K562 (cell line): Measurements from ENCODE around the gene PINK1. TPM values are rescaled to one million over a fixed set of nuclear protein-coding genes. Genes with fewer than 3 reads are reported as not detected.

Experiments used
- ATAC-seq: fragments of 200-7000 bp; cut with Tn5 transposase; 3 replicates; pipeline ENCODE4 v1.9.1; 2020; ENCODE audit warnings: moderate library complexity
- BruUV-seq: library from RNA; stranded (reverse); fragments of 400-500 nt; replicated peaks from 2 replicates; lab custom pipeline; 2021; lab: Mats Ljungman, UMichigan
- CTCF ChIA-PET: fragments of 300-600 bp; formaldehyde crosslinking; extraction: SDS; loops from one replicate; lab custom pipeline; 2021; ENCODE audit warnings: low intra/inter-chr PET ratio; lab: Yijun Ruan, JAX
- POLR2A ChIA-PET: fragments of 300-600, 350-650 bp; sonication (Branson Sonifier 250); formaldehyde crosslinking; extraction: SDS; loops from one replicate; lab custom pipeline; 2021; ENCODE audit warnings: antibody characterized with exemption, inconsistent platforms; lab: Yijun Ruan, JAX
- DNase-seq, 4 experiments: peaks; one replicate each; pipeline versions ENCODE4 v3.0.0 to v3.0.0-alpha.2; 2011 to 2018; ENCODE audit warnings: low spot score in 3 of 4, mixed read lengths in 3 of 4; ENCODE audit errors: extremely low read depth in 1 of 4
- FAIRE-seq: peaks from 2 replicates; lab custom pipeline; 2011; peaks lifted over from hg19 to GRCh38; lab: Jason Lieb, UNC
- H2AFZ ChIP-seq: 2 replicates; pipeline ENCODE4 v1.6.0; 2011; ENCODE audit warnings: low read depth, low read length, control low read depth, inconsistent platforms
- H3K27ac ChIP-seq: fragments of 200-600 bp; 3 replicates; pipeline ENCODE4 v1.8.0; 2011; ENCODE audit warnings: low read depth, mild to moderate bottlenecking, control low read depth, inconsistent platforms, low read length, moderate library complexity, mixed read lengths; ENCODE audit errors: extremely low read depth
- H3K27me3 ChIP-seq, 2 experiments: fragments of 300-600 bp in 1 of 2; 2 replicates in 1 of 2; 3 replicates in 1 of 2; pipeline versions ENCODE4 v1.6.0 to v1.8.0; 2011; ENCODE audit warnings: inconsistent platforms in 2 of 2, low read length in 2 of 2, mild to moderate bottlenecking in 1 of 2, mixed read lengths in 1 of 2, moderate library complexity in 1 of 2; ENCODE audit not compliant: control insufficient read depth in 2 of 2, insufficient read depth in 2 of 2
- H3K36me3 ChIP-seq: fragments of 300-600 bp; 3 replicates; pipeline ENCODE4 v1.8.0; 2011; ENCODE audit warnings: mild to moderate bottlenecking, low read length, inconsistent platforms; ENCODE audit not compliant: control insufficient read depth, insufficient read depth
- H3K4me1 ChIP-seq, 2 experiments: fragments of 200-600 bp in 1 of 2; replicated peaks in 1 of 2; 2 replicates in 1 of 2; 3 replicates in 1 of 2; pipeline versions ENCODE4 v1.5.1 to v1.8.0; 2011; ENCODE audit warnings: inconsistent platforms in 2 of 2, low read length in 2 of 2, mild to moderate bottlenecking in 1 of 2, mixed read lengths in 1 of 2, moderate library complexity in 1 of 2; ENCODE audit not compliant: control insufficient read depth in 2 of 2, insufficient read depth in 2 of 2
- H3K4me2 ChIP-seq: 2 replicates; pipeline ENCODE4 v1.6.1; 2011; ENCODE audit warnings: low read length, control low read depth, inconsistent platforms, mixed read lengths; ENCODE audit not compliant: insufficient read depth
- H3K4me3 ChIP-seq: fragments of 200-600 bp; sonication (generic), shearing (Covaris generic); 2 replicates; pipeline ENCODE4 v1.5.1; 2016; ENCODE audit warnings: control low read depth, inconsistent platforms
- H3K79me2 ChIP-seq: fragments of 200-600 bp; 3 replicates; pipeline ENCODE4 v1.8.0; 2011; ENCODE audit warnings: low read length, inconsistent platforms; ENCODE audit not compliant: control insufficient read depth, insufficient read depth
- H3K9ac ChIP-seq, 2 experiments: 2 replicates each; pipeline versions ENCODE4 v1.6.0 to v1.6.1; 2011; ENCODE audit warnings: low read depth in 2 of 2, low read length in 2 of 2, control low read depth in 1 of 2, inconsistent platforms in 1 of 2, mild to moderate bottlenecking in 1 of 2, mixed read lengths in 1 of 2; ENCODE audit not compliant: insufficient read depth in 1 of 2
- H3K9me1 ChIP-seq: one replicate; pipeline ENCODE4 v1.6.0; 2011; ENCODE audit warnings: inconsistent platforms, mild to moderate bottlenecking, low read length, moderate library complexity; ENCODE audit not compliant: control insufficient read depth, insufficient read depth
- H3K9me3 ChIP-seq: replicated peaks from 2 replicates; pipeline ENCODE4 v1.5.1; 2011; ENCODE audit warnings: low read depth, low read length, inconsistent platforms; ENCODE audit not compliant: control insufficient read depth, insufficient read depth
- H4K20me1 ChIP-seq: replicated peaks from 2 replicates; pipeline ENCODE4 v1.6.1; 2011; ENCODE audit warnings: low read length, inconsistent platforms, mixed read lengths; ENCODE audit not compliant: control insufficient read depth, insufficient read depth
- ARNT ChIP-seq, 2 experiments: fragments of 450-650 bp; IDR thresholded peaks; 2 replicates each; pipeline ENCODE4 v1.6.1; 2016; ENCODE audit warnings: mild to moderate bottlenecking in 1 of 2
- DDX20 ChIP-seq: fragments of 450-650 bp; IDR thresholded peaks from 2 replicates; pipeline ENCODE4 v1.6.1; 2016; ENCODE audit warnings: missing genetic modification characterization, low read depth, mild to moderate bottlenecking, missing compliant biosample characterization, moderate library complexity
- HLTF ChIP-seq: fragments of 450-650 bp; IDR thresholded peaks from 2 replicates; pipeline ENCODE4 v1.6.1; 2016
- HNRNPL ChIP-seq: fragments of 200-400 bp; formaldehyde crosslinking; IDR thresholded peaks from 2 replicates; pipeline ENCODE4 v1.6.1; 2017; ENCODE audit warnings: low read depth, mild to moderate bottlenecking, low read length
- MTA2 ChIP-seq: fragments of 450-650 bp; IDR thresholded peaks from 2 replicates; pipeline ENCODE4 v1.6.1; 2016; ENCODE audit warnings: low read depth
- PHF8 ChIP-seq: fragments of 200-600 bp; sonication (generic); IDR thresholded peaks from 2 replicates; pipeline ENCODE4 v1.6.1; 2012; ENCODE audit warnings: mixed run types, mild to moderate bottlenecking, inconsistent platforms, low read length, moderate library complexity, borderline replicate concordance
- POLR3A ChIP-seq: IDR thresholded peaks from 2 replicates; pipeline ENCODE4 v1.6.1; 2011; ENCODE audit warnings: borderline replicate concordance, mild to moderate bottlenecking, moderate library complexity; ENCODE audit not compliant: insufficient read length, insufficient read depth; ENCODE audit errors: extremely low read depth
- SIN3B ChIP-seq: fragments of 450-650 bp; IDR thresholded peaks from 2 replicates; pipeline ENCODE4 v1.6.1; 2017; ENCODE audit warnings: low read depth, mild to moderate bottlenecking, moderate library complexity
- TCF7 ChIP-seq: sonication (generic); IDR thresholded peaks from 2 replicates; pipeline ENCODE4 v1.6.1; 2016; ENCODE audit warnings: antibody characterized with exemption, borderline replicate concordance
- WGBS: fragments of 100-300 bp; shearing (Covaris generic); methylation state at CpG from one replicate; pipeline ENCODE4 v1.1.6; 2016; ENCODE audit warnings: low coverage, mixed read lengths; ENCODE audit not compliant: insufficient coverage; ENCODE audit errors: missing lambda C conversion rate; 5-methylcytosine and 5-hydroxymethylcytosine counted together
- in situ Hi-C: fragments of 300-500 bp; cut with MboI; formaldehyde crosslinking; loops from 4 replicates; pipeline ENCODE4 v1.15.0; 2018; ENCODE audit warnings: inconsistent platforms, mixed read lengths
- intact Hi-C: fragments of 100-400 bp; cut with micrococcal nuclease; formaldehyde crosslinking; loops from 2 replicates; pipeline ENCODE4 v1.14.2; 2022
- polyA plus RNA-seq, 8 experiments: library from polyadenylated mRNA; depleted of rRNA in 4 of 8; stranded (reverse) in 5 of 8; unstranded in 3 of 8; fragments of >200 nt; fragmentation: Nextera tagmentation in 2 of 8; fragmentation: Illumina TruSeq in 1 of 8; extraction: Ambion mirVana in 2 of 8; extraction: Trizol in 1 of 8; gene quantifications; 2 replicates each; pipeline versions ENCODE4 v1.2.1 to v1.2.3, GENCODE V29; 2011 to 2014; ENCODE audit warnings: inconsistent platforms in 1 of 8, missing spikeins in 1 of 8
- total RNA-seq, 7 experiments: library from RNA; depleted of rRNA in 6 of 7; stranded (reverse); fragments of >200 nt in 6 of 7; fragmentation: Illumina TruSeq in 2 of 7; extraction: Trizol in 2 of 7; gene quantifications; 2 replicates each; pipeline versions ENCODE4 v1.2.1 to v1.2.3, GENCODE V29; 2011 to 2021; ENCODE audit warnings: low replicate concordance in 1 of 7

The PINK1 gene
- total and polyA plus RNA-seq, 9 of the 15 experiments (the other 6 are each of a cell fraction or from before 2014, with no cell fraction given): 1.5 to 11.3 (median 6.8) TPM

GRCh38 chr1:20601129-20601825 lies 32.0 kb upstream of the PINK1 start (continued):
- TF ChIP-seq DDX20 (tag): no peak
- TF ChIP-seq ARNT (IDR thresholded peaks at IDR 0.05): no peak

DNA sequence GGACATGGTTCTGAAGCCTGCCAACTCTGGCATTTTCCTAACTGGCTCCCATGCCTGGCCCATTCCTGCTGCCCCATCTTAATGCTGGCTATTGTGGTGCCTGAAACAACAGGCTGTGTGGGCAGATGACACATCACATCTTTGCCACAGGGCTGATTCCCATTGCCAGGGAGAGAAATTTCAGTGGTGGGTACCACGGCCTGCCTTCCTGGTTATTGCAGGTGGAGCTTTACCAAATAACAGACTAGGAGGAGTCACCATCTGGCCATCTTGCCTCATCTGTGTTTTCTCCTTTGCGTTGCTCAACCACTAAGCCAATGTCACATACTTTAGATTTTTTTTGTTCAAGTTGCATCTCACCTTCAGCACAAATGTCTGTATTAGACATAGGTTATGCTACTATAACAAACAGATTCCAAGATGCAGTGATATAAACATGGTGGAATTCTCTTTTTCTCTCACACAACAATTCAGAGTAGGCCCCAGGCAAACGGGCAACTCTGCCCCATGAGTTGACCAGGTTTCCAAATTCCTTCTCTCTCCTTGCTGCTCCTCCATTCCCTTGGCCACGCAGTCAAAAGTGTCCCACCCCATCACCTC lies 30.3 kb upstream of the PINK1 start:
- H3K4me1 ChIP-seq: no peaks in the 10 kb centered on the region; a peak in 1 of 5 replicates
- intact Hi-C loops: no loop called here

More for the DNA sequence above, 30.3 kb upstream of the PINK1 start:
- ATAC-seq (no peak), DNase-seq (no peak), FAIRE-seq (no peak)
- no peak overlapping the region for H3K9ac ChIP-seq
- H3K27me3 ChIP-seq: peaks cover 13% of the 10 kb centered on the region in 2 experiments; a peak in 3 of 5 replicates
- H3K36me3 ChIP-seq: no peaks in the 10 kb centered on the region
- ChIA-PET CTCF (no interaction called here), POLR2A (no interaction called here)
- no peak overlapping the region for H3K4me2 ChIP-seq
- BruUV-seq: no TSS peak
- no peaks in the 10 kb centered on the region for H3K79me2 ChIP-seq
- 19% methylated on average over 4 of the region's 4 CpGs for WGBS
- TF ChIP-seq TCF7 (no peak), MTA2 (no peak), SIN3B (no peak), PHF8 (no peak), HLTF (no peak), HNRNPL (no peak), POLR3A (no peak)
- H2AFZ ChIP-seq: peak overlapping the region; percentile 51
- in situ Hi-C loops: no loop called here
- H3K9me3 ChIP-seq: no peaks in the 10 kb centered on the region
- H4K20me1 ChIP-seq: no peaks in the 10 kb centered on the region
- no peak overlapping the region for H3K4me3 ChIP-seq
- H3K9me1 ChIP-seq: no peaks in the 10 kb centered on the region
- H3K27ac ChIP-seq: no peak overlapping the region
